Stimulated activated CD4-positive, alpha-beta T cell treated with anti-CD3 and anti-CD28 coated beads, Interleukin-1b, Interleukin-23, amount 100 ng/mL, for 4 hours (primary cell): ENCODE measurements around the gene CDK5RAP2.
"Not testable (repeated sequence)": the region's sequence is repeated elsewhere in the genome, so short reads cannot be mapped to it uniquely, and the experiment has no call there.

ENCODE experiments used
- DNase-seq, 2 donors: peaks; one replicate each; pipeline ENCODE4 v3.0.0-alpha.2; 2020; ENCODE audit warnings: low read depth in 2 of 2

CDK5RAP2 gene

GRCh38 chr9:120592210-120592609, 12.2 kb upstream of the CDK5RAP2 start:
- DNase-seq: no peak

GRCh38 chr9:120587328-120587727, 7.4 kb upstream of the CDK5RAP2 start:
- DNase-seq: no peak

GRCh38 chr9:120583958-120584369, 4.0 kb upstream of the CDK5RAP2 start:
- DNase-seq: no peak

DNA sequence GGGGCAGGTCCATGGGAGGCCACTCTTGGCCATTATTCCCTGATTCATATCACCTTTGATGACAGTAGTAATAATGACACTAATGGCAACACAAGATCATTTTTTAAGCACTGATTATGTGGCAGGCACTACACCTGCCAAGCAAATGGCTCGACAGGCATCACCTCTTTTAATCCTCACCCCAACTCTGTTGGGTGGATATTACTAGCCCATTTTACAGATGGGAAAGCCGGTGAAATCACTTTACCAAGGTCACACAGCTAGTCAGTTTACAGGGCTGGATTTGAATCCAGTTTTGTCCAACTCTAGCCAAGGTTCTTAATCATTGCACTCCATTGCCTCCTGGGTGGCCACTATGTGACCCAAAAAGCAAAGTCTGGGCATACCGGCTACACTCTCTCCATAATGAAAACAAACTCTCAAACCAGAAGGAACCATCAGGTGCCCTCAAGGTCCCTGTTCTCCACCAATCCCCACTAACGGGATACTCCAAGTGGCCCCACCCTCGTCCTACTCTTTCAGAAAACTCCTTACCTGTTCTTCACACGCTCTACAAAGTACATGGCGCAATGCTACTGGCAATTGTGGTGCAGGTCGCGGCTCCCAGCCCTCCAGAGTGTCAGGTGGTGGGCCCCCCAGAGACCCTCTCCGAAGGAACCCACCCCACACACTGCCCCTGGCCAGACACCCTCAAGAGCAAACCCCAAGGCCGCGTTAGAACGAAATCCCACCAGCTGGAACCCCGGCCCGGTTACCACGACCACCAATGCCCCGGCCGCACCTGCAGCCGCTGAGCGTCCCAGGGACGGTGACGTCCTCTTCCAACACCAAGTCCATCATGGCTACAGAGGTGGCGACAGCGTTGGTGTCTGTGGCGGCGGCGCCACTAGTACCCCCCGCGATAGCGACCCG, 572 bp downstream of the CDK5RAP2 start:
- peak in 1 of 2 donors; percentile 2 for DNase-seq

GRCh38 chr9:120574473-120574872, 5.5 kb downstream of the CDK5RAP2 start:
- DNase-seq: no peak

- DNase-seq: no peak
These were observed 7.5 kb downstream of the CDK5RAP2 start for GRCh38 chr9:120572472-120572871.

DNA sequence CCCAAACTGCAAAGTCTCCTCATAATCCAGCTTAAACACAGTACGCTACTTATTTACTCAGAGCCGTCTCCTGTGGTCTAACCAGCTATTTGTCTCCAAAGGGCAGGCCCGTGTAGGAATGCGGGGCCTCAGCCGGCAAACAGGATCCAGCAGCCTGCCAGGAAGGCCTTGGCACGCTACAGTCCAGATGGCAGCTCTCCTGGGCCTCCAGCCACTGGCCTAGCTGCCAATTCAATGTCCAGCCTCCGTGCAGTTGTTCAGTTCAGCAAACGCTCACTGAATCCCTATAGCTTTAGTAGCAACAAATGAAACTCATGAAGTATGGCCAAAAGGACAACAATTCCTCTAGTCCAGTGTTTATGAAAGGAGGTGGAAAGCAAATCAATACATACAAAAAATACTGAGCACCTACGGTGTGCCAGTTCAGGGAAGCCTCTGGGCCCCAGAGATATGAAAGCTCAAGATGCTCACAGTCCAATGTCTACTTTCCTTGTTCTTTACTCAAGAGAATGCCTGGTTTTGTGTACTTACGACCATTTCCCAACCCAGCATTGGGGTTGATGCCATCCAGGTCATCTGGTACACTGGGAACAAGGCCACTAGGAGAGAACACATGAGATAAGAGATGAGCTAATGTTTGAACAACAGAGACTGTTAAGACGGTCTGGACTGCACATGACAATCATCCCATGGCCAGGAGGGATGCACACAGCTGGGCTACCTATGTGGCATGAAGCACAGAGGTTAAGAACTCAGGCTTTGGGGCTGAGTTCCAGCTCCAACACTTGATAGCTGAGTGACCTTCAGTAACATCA, 8.3 kb downstream of the CDK5RAP2 start:
- no peak for DNase-seq

- no peak for DNase-seq
These were observed 9.7 kb downstream of the CDK5RAP2 start for GRCh38 chr9:120570296-120570695.

DNA sequence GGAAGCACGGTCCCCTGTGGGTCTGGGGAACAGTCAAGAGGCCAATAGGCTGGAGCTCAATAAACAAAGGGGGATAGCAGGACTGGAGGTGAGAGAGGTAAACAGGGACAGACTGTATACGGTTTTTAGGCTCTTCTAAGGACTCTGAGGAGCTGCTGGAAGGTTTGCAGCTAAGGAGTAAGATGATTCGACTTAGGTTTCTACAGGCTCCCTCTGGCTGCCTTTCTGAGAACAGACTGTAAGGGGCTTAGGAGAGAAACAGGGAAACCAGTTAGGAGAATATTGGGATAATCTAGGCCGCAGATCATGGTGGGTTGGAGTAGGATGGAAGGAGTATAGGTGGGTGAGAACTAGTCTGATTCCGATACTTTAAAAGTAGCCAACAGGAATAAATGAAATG, 10.4 kb downstream of the CDK5RAP2 start:
- DNase-seq: no peak

- DNase-seq: no peak
These were observed 11.2 kb downstream of the CDK5RAP2 start for GRCh38 chr9:120568816-120569215.

DNA sequence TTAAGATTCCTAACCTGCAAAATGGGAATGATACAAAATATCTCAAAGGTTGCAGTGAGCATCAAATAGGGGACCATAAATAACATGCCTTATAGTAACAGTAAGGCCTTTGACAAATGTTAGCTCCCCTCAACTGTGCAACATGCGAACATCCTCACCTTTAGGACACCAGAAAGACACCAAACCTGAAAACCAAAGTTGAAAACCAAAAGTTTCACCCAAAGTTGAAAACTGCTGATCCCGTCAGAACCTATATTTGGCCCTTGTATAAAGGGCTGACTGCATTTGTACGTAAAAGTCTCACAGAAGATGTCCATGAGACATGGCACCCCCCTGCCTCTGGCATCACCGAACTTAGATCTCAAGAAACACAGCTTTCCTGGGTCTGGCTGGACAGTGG, 12.1 kb downstream of the CDK5RAP2 start:
- DNase-seq: no peak

DNA sequence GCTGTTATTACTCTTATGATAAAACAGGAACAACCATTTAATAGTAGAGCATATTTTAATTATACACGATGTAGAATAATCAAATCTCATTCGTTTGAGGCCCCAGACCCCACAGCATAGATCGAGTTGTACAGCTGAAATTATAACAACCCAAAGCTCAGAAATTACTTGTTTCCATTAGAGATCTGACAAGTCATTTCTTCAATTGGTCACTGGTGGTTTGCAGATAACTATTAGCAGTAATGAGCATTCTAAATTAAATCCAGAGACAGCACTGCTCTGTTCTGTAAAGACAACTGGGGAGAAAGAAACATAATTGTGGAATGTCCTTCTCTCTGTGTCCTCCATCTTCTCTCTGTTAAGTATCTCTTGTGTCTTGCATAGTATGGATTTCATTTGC, 12.9 kb downstream of the CDK5RAP2 start:
- DNase-seq: no peak

GRCh38 chr9:120564589-120564988, 15.4 kb downstream of the CDK5RAP2 start:
- DNase-seq: no peak

GRCh38 chr9:120562861-120563443, 17.0 kb downstream of the CDK5RAP2 start:
- DNase-seq: no peak

DNA sequence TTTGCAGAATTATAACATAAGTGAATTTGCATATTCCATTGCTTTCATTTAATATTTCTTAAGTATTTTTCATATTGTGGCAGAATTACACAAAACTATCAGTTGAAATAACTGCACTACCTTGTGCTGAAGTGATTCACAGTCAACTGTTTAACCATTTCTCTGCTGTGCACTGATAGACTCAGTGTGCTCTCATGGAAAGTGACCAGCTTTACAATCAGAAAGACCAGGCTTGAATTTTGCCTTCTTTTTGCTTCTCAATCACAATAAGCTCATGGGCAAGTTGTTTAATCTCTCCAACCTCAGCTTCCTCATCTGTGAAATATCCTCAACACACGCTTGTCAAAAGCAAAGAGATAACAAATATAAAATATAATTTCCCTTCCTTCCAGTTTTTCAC, 18.3 kb downstream of the CDK5RAP2 start:
- no peak for DNase-seq

- no peak for DNase-seq
These were observed 20.4 kb downstream of the CDK5RAP2 start for GRCh38 chr9:120559546-120559945.

GRCh38 chr9:120558454-120558853, 21.5 kb downstream of the CDK5RAP2 start:
- no peak for DNase-seq

DNA sequence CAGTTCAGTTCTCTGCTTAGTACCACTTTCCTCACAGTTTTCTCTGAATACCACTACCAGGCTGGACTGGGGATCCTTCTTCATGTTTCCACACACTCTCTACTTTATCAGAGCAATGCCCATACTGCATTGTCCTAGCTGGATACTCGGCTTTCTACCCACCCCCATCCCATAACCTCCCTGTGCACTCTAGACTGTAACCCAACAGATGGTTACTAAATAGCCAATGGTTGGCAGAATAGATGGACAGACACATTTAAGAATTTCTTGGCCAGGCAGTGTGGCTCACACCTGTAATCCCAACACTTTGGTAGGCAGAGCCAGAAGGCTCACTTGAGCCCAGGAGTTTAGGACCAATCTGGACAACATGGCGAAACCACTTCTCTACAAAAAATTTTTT, 22.8 kb downstream of the CDK5RAP2 start:
- DNase-seq: no peak

DNA sequence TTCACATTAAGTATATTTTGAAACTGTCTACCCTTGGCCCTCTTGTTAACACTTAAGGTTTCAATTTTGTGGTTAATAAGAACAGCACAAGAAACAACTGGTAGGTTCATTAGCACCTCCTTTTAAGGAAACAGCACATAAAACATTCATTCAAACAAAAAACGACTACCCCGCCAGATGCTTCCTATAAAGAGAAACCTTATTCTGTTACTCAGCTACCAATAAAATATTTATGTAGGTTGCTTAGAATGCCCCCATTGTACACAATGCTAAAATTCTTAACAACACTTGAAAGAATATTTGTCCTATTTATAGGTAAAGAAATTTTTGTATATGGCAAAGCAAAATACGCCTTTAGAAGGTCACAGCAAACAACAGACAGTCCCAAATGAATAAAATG, 23.2 kb downstream of the CDK5RAP2 start:
- DNase-seq: no peak

DNA sequence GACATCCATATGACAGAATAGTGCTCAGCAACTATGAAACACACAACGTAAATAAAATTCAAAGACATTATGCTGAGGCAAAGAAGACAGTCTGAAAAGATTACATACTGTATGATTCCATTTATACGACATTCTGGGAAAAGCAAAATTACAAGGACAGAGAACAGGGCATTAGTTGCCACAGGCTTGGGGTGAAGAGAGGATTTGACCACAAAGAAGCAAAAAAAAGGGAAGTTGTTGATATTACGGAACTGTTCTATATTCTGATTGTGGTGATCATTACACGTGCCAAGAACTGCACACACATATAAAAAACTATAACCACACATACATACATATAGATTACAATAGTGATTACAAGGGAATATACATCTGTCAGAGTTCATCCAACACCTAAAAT, 24.1 kb downstream of the CDK5RAP2 start:
- DNase-seq: no peak

DNA sequence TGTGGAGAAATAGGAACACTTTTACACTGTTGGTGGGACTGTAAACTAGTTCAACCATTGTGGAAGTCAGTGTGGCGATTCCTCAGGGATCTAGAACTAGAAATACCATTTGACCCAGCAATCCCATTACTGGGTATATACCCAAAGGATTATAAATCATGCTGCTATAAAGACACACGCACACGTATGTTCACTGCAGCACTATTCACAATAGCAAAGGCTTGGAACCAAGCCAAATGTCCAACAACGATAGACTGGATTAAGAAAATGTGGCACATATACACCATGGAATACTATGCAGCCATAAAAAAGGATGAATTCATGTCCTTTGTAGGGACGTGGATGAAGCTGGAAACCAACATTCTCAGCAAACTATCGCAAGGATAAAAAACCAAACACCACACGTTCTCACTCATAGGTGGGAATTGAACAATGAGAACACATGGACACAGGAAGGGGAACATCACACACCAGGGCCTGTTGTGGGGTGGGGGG, 27.7 kb downstream of the CDK5RAP2 start:
- not testable (repeated sequence) for DNase-seq
